Parathyroid adenoma (tissue), 2 donors: ENCODE data around the gene ETNK2.
A peak's percentile ranks its signal among the peaks of the same experiment; 100 is the strongest.

ENCODE experiments used
- H2AFZ ChIP-seq: fragments of 300-600 bp; sonication (generic); one replicate; pipeline ENCODE4 v1.7.0; 2017; ENCODE audit warnings: antibody characterized with exemption, mild to moderate bottlenecking
- H3K27ac ChIP-seq: fragments of 300-600 bp; sonication (generic); one replicate; pipeline ENCODE4 v1.7.0; 2017
- H3K27me3 ChIP-seq: fragments of 300-600 bp; sonication (generic); one replicate; pipeline ENCODE4 v1.7.0; 2017; ENCODE audit warnings: low read length; ENCODE audit not compliant: control insufficient read depth, insufficient read depth
- H3K36me3 ChIP-seq: fragments of 300-600 bp; sonication (generic); one replicate; pipeline ENCODE4 v1.7.0; 2017; ENCODE audit warnings: low read length; ENCODE audit not compliant: control insufficient read depth, insufficient read depth
- H3K4me1 ChIP-seq: fragments of 300-600 bp; sonication (generic); one replicate; pipeline ENCODE4 v1.7.0; 2017; ENCODE audit warnings: control low read depth
- H3K4me2 ChIP-seq: fragments of 300-600 bp; sonication (generic); one replicate; pipeline ENCODE4 v1.7.0; 2017; ENCODE audit warnings: low read length
- H3K4me3 ChIP-seq: fragments of 300-600 bp; sonication (generic); one replicate; pipeline ENCODE4 v1.7.0; 2017; ENCODE audit warnings: low read depth, low read length
- H3K79me2 ChIP-seq: fragments of 300-600 bp; sonication (generic); one replicate; pipeline ENCODE4 v1.7.0; 2017; ENCODE audit warnings: control low read depth
- H3K9ac ChIP-seq: fragments of 300-600 bp; sonication (generic); one replicate; pipeline ENCODE4 v1.7.0; 2017; ENCODE audit warnings: mild to moderate bottlenecking
- H3K9me3 ChIP-seq: fragments of 300-600 bp; sonication (generic); one replicate; pipeline ENCODE4 v1.7.0; 2017; ENCODE audit warnings: low read length; ENCODE audit not compliant: control insufficient read depth
- CTCF ChIP-seq: fragments of 300-600 bp; sonication (generic); IDR thresholded peaks from one replicate; pipeline ENCODE4 v1.7.0; 2017; ENCODE audit warnings: antibody characterized with exemption, mild to moderate bottlenecking
- donor health status: primary hyperparathyroidism.

ETNK2 gene

DNA sequence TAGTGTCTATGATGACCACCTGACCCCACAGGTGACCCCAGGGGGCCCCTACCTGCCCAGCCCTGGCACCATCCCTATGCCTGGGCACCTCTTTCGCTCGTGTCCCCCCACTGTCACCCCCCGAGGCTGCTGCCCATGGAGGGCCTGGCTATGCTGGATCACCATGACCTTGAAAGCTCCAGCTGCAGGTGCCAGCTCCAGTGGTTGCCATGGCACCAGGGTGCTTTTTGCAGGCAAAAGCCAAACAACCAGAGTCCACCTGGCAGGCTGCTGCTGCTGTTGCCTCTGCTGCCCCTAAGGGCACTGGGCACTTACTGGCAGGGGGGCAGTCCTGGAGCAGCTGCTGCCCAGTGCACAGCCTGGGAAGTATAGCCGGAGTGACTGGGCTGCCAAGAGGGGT lies 21.7 kb downstream of the ETNK2 start:
- Histone ChIP-seq H2AFZ (peak overlapping the region; percentile 42), H3K9me3 (no peaks in the 10 kb centered on the region), H3K79me2 (no peaks in the 10 kb centered on the region), H3K9ac (no peak overlapping the region), H3K4me3 (peak overlapping the region; percentile 65), H3K27me3 (no peaks in the 10 kb centered on the region), H3K27ac (peak overlapping the region; percentile 99), H3K36me3 (no peaks in the 10 kb centered on the region), H3K4me2 (peak overlapping the region; percentile 88), H3K4me1 (peaks cover 32% of the 10 kb centered on the region)
- peak; percentile 29 for TF ChIP-seq CTCF

DNA sequence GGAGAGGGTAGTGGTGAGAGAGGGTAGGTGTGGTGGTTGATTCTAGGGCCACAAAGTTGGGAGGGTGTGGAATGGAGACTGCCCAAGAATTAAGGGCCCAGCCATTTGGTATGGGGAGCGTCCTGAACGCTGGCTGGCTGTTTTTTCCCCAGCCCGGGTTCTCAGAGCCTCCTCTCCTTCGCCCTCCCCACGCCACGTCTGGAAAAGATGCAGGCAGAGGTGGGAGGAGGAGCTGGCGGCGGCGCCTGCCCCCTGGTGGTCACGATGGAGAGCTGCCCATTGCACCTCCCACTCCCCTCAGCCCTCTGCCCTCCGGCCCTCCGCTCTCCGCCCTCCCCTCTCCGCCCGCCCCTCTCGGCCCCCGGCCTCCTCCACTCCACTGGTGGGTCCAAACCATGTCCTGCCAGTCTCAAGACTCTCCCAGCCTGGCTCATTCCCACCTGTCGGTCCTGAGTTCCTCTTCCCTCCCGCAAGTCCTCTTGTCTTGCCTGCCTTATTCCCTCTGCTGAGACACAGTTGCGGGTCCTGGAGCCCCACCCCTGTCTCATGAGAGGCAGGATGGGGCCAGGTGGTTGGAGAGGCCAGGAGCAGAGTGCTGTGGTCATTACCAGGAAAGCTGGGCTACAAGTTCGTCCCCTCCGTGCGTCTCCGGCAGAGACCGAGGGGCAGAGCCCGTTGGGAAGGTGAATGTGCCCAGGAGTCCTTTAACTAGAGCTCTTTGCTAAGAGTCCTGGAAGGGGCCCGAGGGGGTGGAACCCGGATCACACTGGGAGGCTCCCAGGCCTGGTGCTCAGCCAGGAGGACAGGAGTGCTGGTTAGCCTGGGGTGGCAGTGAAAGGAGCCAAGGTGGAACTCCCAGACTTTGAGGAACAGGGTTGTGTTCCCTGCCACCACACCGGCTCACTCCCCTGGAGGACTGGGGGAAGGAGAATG lies 22.6 kb downstream of the ETNK2 start:
- Histone ChIP-seq H3K4me3 (peak overlapping the region; percentile 65), H3K36me3 (no peaks in the 10 kb centered on the region), H3K27ac (peak overlapping the region; percentile 99), H3K9ac (peak overlapping the region; percentile 19), H3K9me3 (no peaks in the 10 kb centered on the region), H3K79me2 (no peaks in the 10 kb centered on the region), H3K4me1 (peaks cover 32% of the 10 kb centered on the region), H3K27me3 (no peaks in the 10 kb centered on the region), H2AFZ (peak overlapping the region; percentile 78), H3K4me2 (peak overlapping the region; percentile 88)
- TF ChIP-seq CTCF: peak; percentile 72

GRCh38 chr1:204128464-204128963 lies 23.3 kb downstream of the ETNK2 start:
- H3K4me1 ChIP-seq: peaks cover 32% of the 10 kb centered on the region

DNA sequence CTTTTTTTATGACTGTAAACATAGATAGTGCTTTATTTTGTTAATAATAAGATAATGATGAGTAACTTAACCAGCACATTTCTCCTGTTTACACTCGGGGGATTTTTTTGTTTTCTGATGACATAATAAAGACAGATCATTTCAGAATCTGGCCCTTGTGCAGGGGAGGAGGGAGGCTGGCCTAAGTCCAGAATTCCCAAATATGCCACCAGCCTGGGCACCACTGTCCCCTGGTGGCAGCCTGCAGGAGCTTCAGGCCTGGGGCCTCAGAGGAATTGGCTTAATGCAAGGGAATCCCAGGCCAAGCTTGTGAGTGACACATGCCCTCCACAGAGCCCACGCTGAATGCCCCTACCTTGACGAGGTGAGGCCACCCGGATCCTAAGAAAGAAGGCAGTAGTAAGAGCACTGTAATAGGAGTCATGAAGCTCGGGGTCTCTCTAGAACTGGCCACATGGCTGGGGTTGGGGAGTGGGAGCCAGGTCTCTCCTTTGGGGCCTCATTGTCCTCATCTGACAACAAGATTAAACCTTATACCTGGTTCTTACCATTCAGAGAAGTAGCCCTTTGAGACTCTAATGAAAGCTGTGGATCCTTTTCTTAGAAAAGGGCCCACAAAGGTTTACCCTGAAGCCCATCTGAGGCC lies 24.1 kb downstream of the ETNK2 start:
- Histone ChIP-seq H3K4me2 (peak overlapping the region; percentile 19), H3K27ac (peak overlapping the region; percentile 99), H3K4me3 (no peak overlapping the region), H3K4me1 (peaks cover 32% of the 10 kb centered on the region), H2AFZ (no peak overlapping the region), H3K27me3 (no peaks in the 10 kb centered on the region), H3K9me3 (no peaks in the 10 kb centered on the region), H3K9ac (no peak overlapping the region), H3K36me3 (no peaks in the 10 kb centered on the region), H3K79me2 (no peaks in the 10 kb centered on the region)
- TF ChIP-seq CTCF: peak; percentile 93

More at GRCh38 chr1:204128464-204128963, 23.3 kb downstream of the ETNK2 start:
- no peaks in the 10 kb centered on the region for H3K36me3 ChIP-seq
- no peaks in the 10 kb centered on the region for H3K9me3 ChIP-seq
- H3K27ac ChIP-seq: peak overlapping the region; percentile 99
- peak overlapping the region; percentile 65 for H3K4me3 ChIP-seq
- H3K4me2 ChIP-seq: peak overlapping the region; percentile 88
- no peak overlapping the region for H2AFZ ChIP-seq
- no peak for TF ChIP-seq CTCF
- no peak overlapping the region for H3K9ac ChIP-seq
- H3K27me3 ChIP-seq: no peaks in the 10 kb centered on the region
- no peaks in the 10 kb centered on the region for H3K79me2 ChIP-seq
